CD8-positive, alpha-beta memory T cell (primary cell): ENCODE results near the gene COA6. TPM values are rescaled to one million over a fixed set of nuclear protein-coding genes. Genes with fewer than 3 reads are reported as not detected.

Source experiments
- CTCF ChIA-PET: fragments of 350-600 bp; sonication (Branson Sonifier 250); formaldehyde crosslinking; loops from one replicate; lab custom pipeline; 2021; ENCODE audit warnings: antibody characterized with exemption; lab: Charles Lee
- POLR2A ChIA-PET: fragments of 350-600 bp; sonication (Branson Sonifier 250); formaldehyde crosslinking; loops from one replicate; lab custom pipeline; 2021; ENCODE audit warnings: antibody characterized with exemption; lab: Charles Lee
- DNase-seq, 5 donors: peaks; one replicate each; pipeline versions ENCODE4 v3.0.0 to v3.0.0-alpha.2; 2020 to 2022; ENCODE audit warnings: mixed read lengths in 1 of 5
- H3K27ac ChIP-seq: one replicate; pipeline ENCODE4 v1.7.0; 2013; ENCODE audit warnings: low read depth, mild to moderate bottlenecking, low read length, moderate library complexity
- H3K27me3 ChIP-seq: 2 replicates; pipeline ENCODE4 v1.7.0; 2013; ENCODE audit warnings: low read length, mild to moderate bottlenecking; ENCODE audit not compliant: insufficient read depth, poor library complexity, severe bottlenecking
- H3K36me3 ChIP-seq: 2 replicates; pipeline ENCODE4 v1.7.0; 2013; ENCODE audit warnings: mild to moderate bottlenecking, low read length, moderate library complexity; ENCODE audit not compliant: insufficient read depth
- H3K4me1 ChIP-seq: 2 replicates; pipeline ENCODE4 v1.7.0; 2013; ENCODE audit warnings: mild to moderate bottlenecking, low read length, moderate library complexity; ENCODE audit not compliant: insufficient read depth
- H3K4me3 ChIP-seq: 2 replicates; pipeline ENCODE4 v1.7.0; 2013; ENCODE audit warnings: mild to moderate bottlenecking, low read length
- H3K9me3 ChIP-seq: 2 replicates; pipeline ENCODE4 v1.7.0; 2013; ENCODE audit warnings: mild to moderate bottlenecking, low read length
- H3K27ac Mint-ChIP-seq, 8 donors: one replicate each; pipeline ENCODE4 v1.8.0; 2020 to 2021; ENCODE audit warnings: mixed read lengths in 8 of 8, mild to moderate bottlenecking in 6 of 8, inconsistent platforms in 3 of 8, moderate library complexity in 3 of 8
- H3K27me3 Mint-ChIP-seq, 2 donors: one replicate each; pipeline ENCODE4 v1.8.0; 2020 to 2021; ENCODE audit warnings: mixed read lengths in 2 of 2, mild to moderate bottlenecking in 1 of 2, moderate library complexity in 1 of 2
- H3K36me3 Mint-ChIP-seq, 3 donors: one replicate each; pipeline ENCODE4 v1.8.0; 2020 to 2021; ENCODE audit warnings: mixed read lengths in 3 of 3, inconsistent platforms in 1 of 3, mild to moderate bottlenecking in 1 of 3
- H3K4me1 Mint-ChIP-seq, 3 donors: one replicate each; pipeline ENCODE4 v1.8.0; 2020 to 2021; ENCODE audit warnings: mixed read lengths in 3 of 3, inconsistent platforms in 1 of 3, mild to moderate bottlenecking in 1 of 3
- H3K4me3 Mint-ChIP-seq, 7 donors: one replicate each; pipeline ENCODE4 v1.8.0; 2020 to 2021; ENCODE audit warnings: mixed read lengths in 7 of 7, mild to moderate bottlenecking in 6 of 7, moderate library complexity in 4 of 7, inconsistent platforms in 2 of 7
- H3K9me3 Mint-ChIP-seq, 5 donors: one replicate each; pipeline ENCODE4 v1.8.0; 2020 to 2022; ENCODE audit warnings: mixed read lengths in 5 of 5, mild to moderate bottlenecking in 3 of 5, moderate library complexity in 2 of 5, inconsistent platforms in 1 of 5
- polyA plus RNA-seq: library from polyadenylated mRNA; unstranded; fragments of 300-500 nt; fragmentation: Illumina TruSeq; gene quantifications from one replicate; pipeline ENCODE4 v1.2.3, GENCODE V29; 2021
- total RNA-seq, 2 experiments: library from RNA; stranded (reverse); gene quantifications; one replicate each; pipeline ENCODE4 v1.2.3, GENCODE V29; 2021

COA6 gene, protein sequence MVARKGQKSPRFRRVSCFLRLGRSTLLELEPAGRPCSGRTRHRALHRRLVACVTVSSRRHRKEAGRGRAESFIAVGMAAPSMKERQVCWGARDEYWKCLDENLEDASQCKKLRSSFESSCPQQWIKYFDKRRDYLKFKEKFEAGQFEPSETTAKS
- total RNA-seq (10 to 100 TPM; 49.1 to 51.9 TPM), polyA plus RNA-seq (40.1 TPM)

GRCh38 chr1:234373064-234373958 is at the start of gene COA6:
COA6 (plus strand) TSS chr1:234373456; CDS start chr1:234373467, 11 bp downstream.
- Histone ChIP-seq H3K4me3 (peak within 1 kb of the TSS; percentile 97), H3K9me3 (no peaks in the 10 kb centered on the region), H3K36me3 (peaks cover 20% of the 10 kb centered on the region), H3K27me3 (no peaks in the 10 kb centered on the region), H3K27ac (peak within 1 kb of the TSS; percentile 99), H3K4me1 (peaks cover 30% of the 10 kb centered on the region)
- CTCF ChIA-PET: interaction anchor here (1.1 to 1.8 kb wide), 4 partner anchors 9 to 105 kb away, joined by 3 to 5 read pairs (median 4); no protein-coding TSS in a partner anchor
- no peaks in the 10 kb centered on the region for H3K27me3 Mint-ChIP-seq
- peak within 1 kb of the TSS; percentile 95 to 100 (median 98) for H3K27ac Mint-ChIP-seq
- peaks cover 14 to 45% (median 15%) of the 10 kb centered on the region in 3 donors for H3K36me3 Mint-ChIP-seq
- H3K4me3 Mint-ChIP-seq: peak within 1 kb of the TSS; percentile 89 to 98 (median 97)
- peak; percentile 83 to 92 (median 90) for DNase-seq
- peaks cover 56 to 69% (median 57%) of the 10 kb centered on the region in 3 donors for H3K4me1 Mint-ChIP-seq
- no peaks in the 10 kb centered on the region for H3K9me3 Mint-ChIP-seq
- POLR2A ChIA-PET: interaction anchor here (0.6 to 3.1 kb wide), 5 partner anchors 16 to 105 kb away, joined by 3 to 22 read pairs (median 7); partner anchors contain the start of gene TARBP1

GRCh38 chr1:234324821-234325220 is 48.4 kb upstream of the COA6 start:
- Mint-ChIP-seq H3K4me3 (peak overlapping the region in 1 of 7 donors; percentile 57), H3K36me3 (peaks cover 0 to 2% (median 0%) of the 10 kb centered on the region in 3 donors), H3K27me3 (peaks cover 4 to 37% of the 10 kb centered on the region in 2 donors), H3K4me1 (peaks cover 15 to 37% (median 35%) of the 10 kb centered on the region in 3 donors), H3K9me3 (no peaks in the 10 kb centered on the region), H3K27ac (peak overlapping the region in 1 of 8 donors; percentile 16)
- DNase-seq: no peak
- no peaks in the 10 kb centered on the region for H3K36me3 ChIP-seq
- H3K4me3 ChIP-seq: no peak overlapping the region
- no peaks in the 10 kb centered on the region for H3K27me3 ChIP-seq
- H3K9me3 ChIP-seq: no peaks in the 10 kb centered on the region
- ChIA-PET POLR2A (no interaction called here), CTCF (interaction anchor here (1.1 to 9.0 kb wide), 3 partner anchors 13 to 129 kb away, joined by 3 to 116 read pairs (median 4); no protein-coding TSS in a partner anchor)
- H3K4me1 ChIP-seq: peaks cover 5% of the 10 kb centered on the region
- no peak overlapping the region for H3K27ac ChIP-seq

GRCh38 chr1:234325878-234326496 is 47.3 kb upstream of the COA6 start:
- ChIA-PET POLR2A (no interaction called here), CTCF (interaction anchor here (1.2 to 9.0 kb wide), 7 partner anchors 11 to 113 kb away, joined by 3 to 116 read pairs (median 5); no protein-coding TSS in a partner anchor)
- H3K27me3 Mint-ChIP-seq: peaks cover 2 to 39% of the 10 kb centered on the region in 2 donors
- Histone ChIP-seq H3K27ac (peak overlapping the region; percentile 17), H3K4me3 (peak overlapping the region; percentile 70), H3K27me3 (no peaks in the 10 kb centered on the region), H3K9me3 (no peaks in the 10 kb centered on the region), H3K36me3 (no peaks in the 10 kb centered on the region), H3K4me1 (peaks cover 5% of the 10 kb centered on the region)
- no peaks in the 10 kb centered on the region for H3K9me3 Mint-ChIP-seq
- H3K36me3 Mint-ChIP-seq: peaks cover 0 to 3% (median 0%) of the 10 kb centered on the region in 3 donors
- no peak for DNase-seq
- H3K4me3 Mint-ChIP-seq: peak overlapping the region; percentile 82 to 92 (median 87)
- H3K27ac Mint-ChIP-seq: peak overlapping the region in 6 of 8 donors; percentile 41 to 97 (median 83)
- H3K4me1 Mint-ChIP-seq: peaks cover 15 to 37% (median 35%) of the 10 kb centered on the region in 3 donors

GRCh38 chr1:234326497-234327366 is 46.5 kb upstream of the COA6 start:
- Histone ChIP-seq H3K9me3 (no peaks in the 10 kb centered on the region), H3K27me3 (no peaks in the 10 kb centered on the region), H3K4me1 (peaks cover 5% of the 10 kb centered on the region), H3K4me3 (peak overlapping the region; percentile 70), H3K27ac (peak overlapping the region; percentile 17), H3K36me3 (no peaks in the 10 kb centered on the region)
- peaks cover 11 to 32% (median 30%) of the 10 kb centered on the region in 3 donors for H3K4me1 Mint-ChIP-seq
- peak overlapping the region; percentile 82 to 92 (median 87) for H3K4me3 Mint-ChIP-seq
- ChIA-PET POLR2A (no interaction called here), CTCF (interaction anchor here (1.2 to 9.0 kb wide), 10 partner anchors 9 to 114 kb away, joined by 3 to 116 read pairs (median 6); no protein-coding TSS in a partner anchor)
- H3K27me3 Mint-ChIP-seq: peaks cover 7 to 42% of the 10 kb centered on the region in 2 donors
- no peaks in the 10 kb centered on the region for H3K9me3 Mint-ChIP-seq
- H3K27ac Mint-ChIP-seq: peak overlapping the region in 7 of 8 donors; percentile 41 to 97 (median 75)
- peaks cover 0 to 3% (median 0%) of the 10 kb centered on the region in 3 donors for H3K36me3 Mint-ChIP-seq
- peak; percentile 54 to 76 (median 57) for DNase-seq

DNA sequence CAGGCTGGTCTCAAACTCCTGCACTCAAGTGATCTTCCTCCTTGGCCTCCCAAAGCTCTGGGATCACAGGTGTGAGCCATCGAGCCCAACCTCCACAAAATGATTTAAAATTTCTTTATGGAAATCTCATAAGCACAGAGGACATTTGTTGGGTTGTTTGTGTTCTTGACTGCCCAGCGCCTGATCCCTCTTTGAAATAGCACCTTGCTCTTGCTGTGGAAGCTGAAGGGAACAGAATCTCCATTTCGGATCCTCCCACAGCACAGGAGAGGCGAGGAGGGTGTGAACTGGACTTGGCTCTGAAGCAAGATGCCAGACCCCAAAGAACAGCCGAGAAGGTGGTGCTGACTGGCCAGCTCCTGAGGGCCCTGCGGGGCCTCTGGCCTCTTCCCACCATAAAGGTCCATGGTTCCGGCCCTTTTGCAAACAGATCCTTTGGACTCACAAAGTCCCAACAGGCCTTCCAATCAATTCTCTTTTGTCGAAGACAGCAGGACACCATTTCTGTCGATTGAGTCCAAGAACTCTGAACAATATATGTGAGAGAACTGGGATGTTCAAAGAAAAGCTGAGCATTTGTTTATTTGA is 45.6 kb upstream of the COA6 start:
- Mint-ChIP-seq H3K4me3 (no peak overlapping the region), H3K27me3 (peaks cover 8 to 45% of the 10 kb centered on the region in 2 donors), H3K4me1 (peaks cover 9 to 25% (median 23%) of the 10 kb centered on the region in 3 donors), H3K27ac (peak overlapping the region in 1 of 8 donors; percentile 34), H3K36me3 (peaks cover 0 to 8% (median 3%) of the 10 kb centered on the region in 3 donors), H3K9me3 (no peaks in the 10 kb centered on the region)
- POLR2A ChIA-PET: no interaction called here
- H3K36me3 ChIP-seq: no peaks in the 10 kb centered on the region
- no peak overlapping the region for H3K27ac ChIP-seq
- no peak overlapping the region for H3K4me3 ChIP-seq
- DNase-seq: no peak
- no peaks in the 10 kb centered on the region for H3K9me3 ChIP-seq
- no peaks in the 10 kb centered on the region for H3K27me3 ChIP-seq
- H3K4me1 ChIP-seq: peaks cover 5% of the 10 kb centered on the region
- CTCF ChIA-PET: interaction anchor here (1.2 to 9.0 kb wide), 8 partner anchors 9 to 115 kb away, joined by 3 to 116 read pairs (median 6); no protein-coding TSS in a partner anchor

DNA sequence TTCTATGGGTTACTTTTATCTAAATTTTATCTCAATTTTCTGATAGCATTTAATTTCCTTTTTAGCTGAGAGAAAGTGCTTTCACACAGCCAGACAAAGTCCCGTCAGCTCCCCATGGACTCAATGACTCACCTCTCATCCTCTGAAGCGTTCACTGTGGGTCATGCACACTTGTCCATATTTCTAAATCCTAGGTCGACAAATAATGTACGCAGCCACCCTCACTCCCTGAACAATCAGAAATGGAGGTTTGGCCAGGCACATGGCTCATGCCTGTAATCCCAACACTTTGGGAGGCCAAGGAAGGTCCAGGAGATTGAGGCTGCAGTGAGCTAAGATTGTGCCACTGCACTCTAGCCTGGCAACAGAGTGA is 42.4 kb upstream of the COA6 start:
- Histone ChIP-seq H3K4me1 (peaks cover 5% of the 10 kb centered on the region), H3K9me3 (no peaks in the 10 kb centered on the region), H3K4me3 (no peak overlapping the region), H3K36me3 (no peaks in the 10 kb centered on the region), H3K27ac (no peak overlapping the region), H3K27me3 (no peaks in the 10 kb centered on the region)
- no peak overlapping the region for H3K27ac Mint-ChIP-seq
- H3K27me3 Mint-ChIP-seq: peaks cover 16 to 48% of the 10 kb centered on the region in 2 donors
- H3K4me3 Mint-ChIP-seq: no peak overlapping the region
- CTCF ChIA-PET: interaction anchor here (9.0 kb wide), 1 partner anchor 19 kb away, joined by 116 read pairs; no protein-coding TSS in a partner anchor
- H3K36me3 Mint-ChIP-seq: peaks cover 0 to 12% (median 3%) of the 10 kb centered on the region in 3 donors
- peaks cover under 1 to 7% (median 1%) of the 10 kb centered on the region in 5 donors for H3K9me3 Mint-ChIP-seq
- POLR2A ChIA-PET: no interaction called here
- peaks cover 6 to 13% (median 12%) of the 10 kb centered on the region in 3 donors for H3K4me1 Mint-ChIP-seq
- DNase-seq: no peak
